Astrocyte (in vitro differentiated cells and primary cell): ENCODE results near the gene ZNF628. TPM values are rescaled to one million over a fixed set of nuclear protein-coding genes. Genes with fewer than 3 reads are reported as not detected.

Source experiments
- DNase-seq: peaks from one replicate; pipeline ENCODE4 v3.0.0-alpha.2; 2010; ENCODE audit warnings: low read depth
- FAIRE-seq: peaks from 2 replicates; lab custom pipeline; 2011; peaks lifted over from hg19 to GRCh38; lab: Jason Lieb, UNC
- H2AFZ ChIP-seq: 2 replicates; pipeline ENCODE4 v1.6.0; 2012; ENCODE audit warnings: low read depth, low read length, inconsistent platforms
- H3K27ac ChIP-seq: 2 replicates; pipeline ENCODE4 v1.5.1; 2011; ENCODE audit warnings: low read depth, low read length, inconsistent platforms
- H3K27me3 ChIP-seq: 2 replicates; pipeline ENCODE4 v1.6.0; 2011; ENCODE audit warnings: low read length, inconsistent platforms; ENCODE audit not compliant: insufficient read depth
- H3K36me3 ChIP-seq: 2 replicates; pipeline ENCODE4 v1.5.1; 2011; ENCODE audit warnings: low read length, inconsistent platforms; ENCODE audit not compliant: insufficient read depth
- H3K4me1 ChIP-seq: 2 replicates; pipeline ENCODE4 v1.5.1; 2011; ENCODE audit warnings: low read length, inconsistent platforms; ENCODE audit not compliant: insufficient read depth
- H3K4me2 ChIP-seq: 2 replicates; pipeline ENCODE4 v1.6.0; 2012; ENCODE audit warnings: low read length, inconsistent platforms
- H3K4me3 ChIP-seq: 2 replicates; pipeline ENCODE4 v1.5.1; 2011; ENCODE audit warnings: low read depth, mild to moderate bottlenecking, low read length, inconsistent platforms; ENCODE audit not compliant: insufficient read depth
- H3K79me2 ChIP-seq: 2 replicates; pipeline ENCODE4 v1.6.0; 2012; ENCODE audit warnings: mild to moderate bottlenecking, low read length, inconsistent platforms; ENCODE audit not compliant: insufficient read depth
- H3K9ac ChIP-seq: 2 replicates; pipeline ENCODE4 v1.6.0; 2012; ENCODE audit warnings: mild to moderate bottlenecking, low read length, inconsistent platforms
- H3K9me3 ChIP-seq: 2 replicates; pipeline ENCODE4 v1.5.1; 2012; ENCODE audit warnings: low read depth, mild to moderate bottlenecking, low read length, inconsistent platforms; ENCODE audit not compliant: insufficient read depth
- H4K20me1 ChIP-seq: 2 replicates; pipeline ENCODE4 v1.6.0; 2012; ENCODE audit warnings: low read length, inconsistent platforms; ENCODE audit not compliant: insufficient read depth
- H3K27ac Mint-ChIP-seq: one replicate; pipeline ENCODE4 v1.8.0; 2021; ENCODE audit warnings: mild to moderate bottlenecking, mixed read lengths; ENCODE audit not compliant: unreplicated experiment
- H3K27me3 Mint-ChIP-seq: one replicate; pipeline ENCODE4 v1.8.0; 2021; ENCODE audit warnings: low read depth, mixed read lengths; ENCODE audit not compliant: unreplicated experiment
- H3K36me3 Mint-ChIP-seq: one replicate; pipeline ENCODE4 v1.8.0; 2021; ENCODE audit warnings: low read depth, mixed read lengths; ENCODE audit not compliant: unreplicated experiment
- H3K4me1 Mint-ChIP-seq: one replicate; pipeline ENCODE4 v1.8.0; 2021; ENCODE audit warnings: low read depth, mixed read lengths; ENCODE audit not compliant: unreplicated experiment
- H3K4me3 Mint-ChIP-seq: one replicate; pipeline ENCODE4 v1.8.0; 2021; ENCODE audit warnings: mild to moderate bottlenecking, moderate library complexity, mixed read lengths; ENCODE audit not compliant: unreplicated experiment
- H3K9me3 Mint-ChIP-seq: one replicate; pipeline ENCODE4 v1.8.0; 2021; ENCODE audit warnings: mild to moderate bottlenecking, mixed read lengths; ENCODE audit not compliant: unreplicated experiment
- CTCF ChIP-seq: IDR thresholded peaks from 2 replicates; pipeline ENCODE4 v1.5.1; 2011; ENCODE audit warnings: low read depth, mild to moderate bottlenecking, inconsistent platforms, low read length, moderate library complexity; ENCODE audit not compliant: insufficient read depth
- EZH2 ChIP-seq: IDR thresholded peaks from 2 replicates; pipeline ENCODE4 v1.6.1; 2012; ENCODE audit warnings: mild to moderate bottlenecking, low read length, inconsistent platforms; ENCODE audit not compliant: insufficient read depth
- total RNA-seq: library from RNA; stranded (reverse); gene quantifications from 2 replicates; pipeline ENCODE4 v1.2.1, GENCODE V29; 2021

Gene ZNF628
- total RNA-seq, 1 donor from 2014 or later = 9.9 TPM

GRCh38 chr19:55453511-55454260 lies 22.7 kb upstream of the ZNF628 start:
- Histone ChIP-seq H3K9me3 (no peaks in the 10 kb centered on the region), H4K20me1 (peaks cover 36% of the 10 kb centered on the region), H3K4me2 (no peak overlapping the region), H3K27ac (no peak overlapping the region), H3K79me2 (peaks cover 4% of the 10 kb centered on the region), H3K9ac (no peak overlapping the region), H3K4me3 (no peak overlapping the region), H3K36me3 (no peaks in the 10 kb centered on the region), H3K27me3 (peaks cover 16% of the 10 kb centered on the region), H2AFZ (no peak overlapping the region), H3K4me1 (no peaks in the 10 kb centered on the region)
- Mint-ChIP-seq H3K4me1 (no peaks in the 10 kb centered on the region), H3K4me3 (peak overlapping the region; percentile 12), H3K27me3 (peaks cover 15% of the 10 kb centered on the region), H3K9me3 (peaks cover 3% of the 10 kb centered on the region), H3K27ac (no peak overlapping the region), H3K36me3 (peaks cover 10% of the 10 kb centered on the region)
- FAIRE-seq (no peak), DNase-seq (no peak)
- TF ChIP-seq CTCF = no peak
- no peak for TF ChIP-seq EZH2

- H2AFZ ChIP-seq = no peak overlapping the region
- FAIRE-seq (no peak), DNase-seq (no peak)
- TF ChIP-seq EZH2 = no peak
- TF ChIP-seq CTCF = peak; percentile 47
- no peaks in the 10 kb centered on the region for H3K4me1 ChIP-seq
- H4K20me1 ChIP-seq = peaks cover 47% of the 10 kb centered on the region
- no peaks in the 10 kb centered on the region for H3K36me3 ChIP-seq
- H3K4me3 ChIP-seq = no peak overlapping the region
- Mint-ChIP-seq H3K4me3 (no peak overlapping the region), H3K9me3 (peaks cover 3% of the 10 kb centered on the region), H3K4me1 (no peaks in the 10 kb centered on the region), H3K27me3 (peaks cover 15% of the 10 kb centered on the region), H3K36me3 (peaks cover 10% of the 10 kb centered on the region), H3K27ac (no peak overlapping the region)
- peaks cover 9% of the 10 kb centered on the region for H3K79me2 ChIP-seq
- H3K9ac ChIP-seq = no peak overlapping the region
- H3K4me2 ChIP-seq = no peak overlapping the region
- no peak overlapping the region for H3K27ac ChIP-seq
- no peaks in the 10 kb centered on the region for H3K9me3 ChIP-seq
- H3K27me3 ChIP-seq = peaks cover 15% of the 10 kb centered on the region
Measured at GRCh38 chr19:55454787-55455243, 21.6 kb upstream of the ZNF628 start.
